ENCODE measurements around the gene CUBN. TPM values are rescaled to one million over a fixed set of nuclear protein-coding genes. Genes with fewer than 3 reads are reported as not detected.

Gene CUBN
- total RNA-seq, 1 experiment from 2014 or later: not detected

DNA sequence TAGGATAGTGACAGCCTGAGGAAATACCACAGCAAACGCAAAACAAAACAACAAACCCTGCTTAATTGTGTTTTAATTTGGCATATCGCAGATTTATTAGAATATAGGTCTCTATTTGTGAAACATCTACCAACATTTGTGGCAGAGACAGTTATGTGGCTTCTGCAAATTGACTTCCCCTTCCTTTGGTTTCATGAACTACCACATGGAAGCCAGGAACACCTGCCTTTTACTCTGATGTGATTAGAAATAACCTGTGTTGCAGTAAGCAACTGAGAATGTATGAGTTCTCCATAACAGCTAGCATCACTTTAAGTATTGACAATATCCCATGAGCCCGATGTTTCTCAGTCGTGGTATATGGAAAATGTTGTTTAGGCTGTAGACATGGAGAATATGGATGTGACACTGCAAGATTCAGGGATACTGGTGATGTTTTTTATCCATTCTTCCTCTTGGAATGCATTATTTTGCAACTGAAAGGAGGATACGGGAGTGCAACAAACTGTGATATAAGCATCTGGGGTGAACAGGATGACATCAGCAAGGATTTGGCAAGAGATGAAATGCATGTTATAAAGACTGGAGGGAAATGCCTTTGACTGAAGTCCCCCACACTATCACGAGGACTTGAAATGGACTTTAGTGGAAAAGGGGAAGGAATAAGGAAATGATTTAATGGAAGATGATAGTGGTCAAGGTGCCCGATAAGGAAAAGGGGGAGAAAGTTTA is 95.9 kb downstream of the CUBN start:
- H3K79me2 ChIP-seq (ENCODE audit: low read length): no peaks in the 10 kb centered on the region
- no peaks in the 10 kb centered on the region for H4K20me1 ChIP-seq (ENCODE audit: insufficient read depth, low read depth, low read length)
- H3K27me3 ChIP-seq (ENCODE audit: low read length): no peaks in the 10 kb centered on the region
- no peak overlapping the region for H2AFZ ChIP-seq (ENCODE audit: low read length)
- DNase-seq: no peak
- no peak overlapping the region for H3K27ac ChIP-seq (ENCODE audit: low read length)
- no peaks in the 10 kb centered on the region for H3K36me3 ChIP-seq (ENCODE audit: insufficient read depth, low read length)
- H3K4me2 ChIP-seq (ENCODE audit: low read depth, low read length, poor library complexity, severe bottlenecking): no peak overlapping the region
- H3K9ac ChIP-seq (ENCODE audit: low read length): no peak overlapping the region
- H3K4me3 ChIP-seq (ENCODE audit: low read length): no peak overlapping the region
- no peaks in the 10 kb centered on the region for H3K9me2 ChIP-seq (replicated peaks; ENCODE audit: insufficient read depth, low read length)
- H3K4me1 ChIP-seq (ENCODE audit: low read length): no peaks in the 10 kb centered on the region
- H3K9me3 ChIP-seq (ENCODE audit: low read length): no peaks in the 10 kb centered on the region

DNA sequence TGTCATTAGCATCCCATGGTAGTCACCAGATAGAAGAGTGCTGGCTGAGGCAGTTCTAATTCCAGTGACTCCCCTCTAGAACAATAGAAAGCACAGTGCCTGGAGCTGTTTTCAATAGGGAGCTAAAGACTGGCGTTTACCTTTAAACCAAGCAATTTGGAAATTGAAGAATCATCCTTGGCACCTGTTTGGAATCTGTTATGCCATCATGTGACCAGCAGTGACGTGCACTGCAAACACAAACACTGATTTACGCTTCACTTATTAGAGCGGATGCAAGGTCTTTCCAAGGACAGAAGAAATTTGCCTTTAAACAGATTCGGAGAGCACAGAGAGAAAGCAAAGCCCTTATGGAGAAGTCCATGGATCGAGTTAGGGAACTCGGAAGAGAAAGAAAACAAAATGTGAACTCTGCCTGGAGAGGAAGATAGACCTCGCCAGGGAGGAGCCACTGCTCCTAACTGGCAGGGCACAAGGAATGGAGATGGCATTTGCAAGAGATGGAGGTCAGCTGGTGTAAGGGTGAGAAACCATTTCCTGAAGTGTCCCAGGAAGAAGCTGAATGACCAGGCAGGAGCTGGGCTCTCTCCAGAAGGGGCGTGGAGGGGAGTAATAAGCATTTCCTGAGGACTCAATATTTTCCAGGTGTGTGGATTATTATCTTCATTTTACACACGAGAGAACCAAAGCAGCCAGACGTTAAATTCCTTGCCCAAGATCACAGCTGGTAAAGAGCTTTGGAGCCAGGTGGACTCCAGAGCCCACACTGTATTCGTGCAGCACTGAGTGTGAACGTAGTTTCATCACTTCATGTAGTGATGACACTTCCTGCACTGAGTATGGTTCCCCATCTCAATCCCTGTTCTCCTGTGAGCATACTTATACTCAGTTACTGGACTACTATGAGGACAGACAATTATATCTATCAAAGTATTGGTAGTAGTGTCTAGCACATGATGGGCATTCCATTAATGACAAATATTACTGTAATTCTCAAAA is 97.7 kb downstream of the CUBN start:
- no peak overlapping the region for H3K4me2 ChIP-seq (ENCODE audit: low read depth, low read length, poor library complexity, severe bottlenecking)
- H2AFZ ChIP-seq (ENCODE audit: low read length): no peak overlapping the region
- H3K4me1 ChIP-seq (ENCODE audit: low read length): no peaks in the 10 kb centered on the region

DNA sequence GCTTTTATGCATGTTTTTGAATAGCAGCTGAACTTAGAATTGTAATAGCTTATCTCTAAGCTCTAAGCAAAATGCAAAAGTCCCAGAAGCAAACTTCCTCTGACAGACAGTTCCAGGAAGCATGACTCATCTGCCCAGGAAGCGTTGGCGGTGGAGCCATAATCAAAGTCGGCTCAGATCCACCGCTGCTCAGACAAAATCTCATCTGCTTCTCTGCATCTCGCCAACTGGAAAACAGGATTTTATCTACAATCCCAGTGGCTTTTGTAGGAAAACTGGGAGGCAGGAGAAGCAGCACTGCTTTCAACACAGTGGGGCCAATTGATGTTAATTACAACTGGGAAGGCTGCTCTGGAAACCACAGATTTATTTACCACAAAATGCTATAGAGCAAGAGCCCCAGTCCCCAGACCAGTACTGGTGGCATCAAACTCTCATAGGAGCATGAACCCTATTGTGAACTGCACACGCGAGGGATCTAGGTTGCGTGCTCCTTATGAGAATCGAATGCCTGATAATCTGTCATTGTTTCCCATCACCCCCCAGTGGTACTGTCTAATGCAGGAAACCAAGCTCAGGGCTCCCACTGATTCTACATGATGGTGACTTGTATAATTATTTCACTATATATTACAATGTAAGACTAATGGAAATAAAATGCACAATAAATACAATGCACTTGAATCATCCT is 99.9 kb downstream of the CUBN start:
- no peaks in the 10 kb centered on the region for H3K9me3 ChIP-seq (ENCODE audit: low read length)
- H3K4me2 ChIP-seq (ENCODE audit: low read depth, low read length, poor library complexity, severe bottlenecking): no peak overlapping the region
- no peak overlapping the region for H3K27ac ChIP-seq (ENCODE audit: low read length)
- no peaks in the 10 kb centered on the region for H3K4me1 ChIP-seq (ENCODE audit: low read length)
- H3K9ac ChIP-seq (ENCODE audit: low read length): no peak overlapping the region
- H4K20me1 ChIP-seq (ENCODE audit: insufficient read depth, low read depth, low read length): no peaks in the 10 kb centered on the region
- no peak for DNase-seq
- H2AFZ ChIP-seq (ENCODE audit: low read length): no peak overlapping the region
- no peaks in the 10 kb centered on the region for H3K9me2 ChIP-seq (replicated peaks; ENCODE audit: insufficient read depth, low read length)
- H3K79me2 ChIP-seq (ENCODE audit: low read length): no peaks in the 10 kb centered on the region
- no peaks in the 10 kb centered on the region for H3K27me3 ChIP-seq (ENCODE audit: low read length)
- no peaks in the 10 kb centered on the region for H3K36me3 ChIP-seq (ENCODE audit: insufficient read depth, low read length)
- no peak overlapping the region for H3K4me3 ChIP-seq (ENCODE audit: low read length)

More for the DNA sequence above, 97.7 kb downstream of the CUBN start:
- Histone ChIP-seq H3K9me3 (ENCODE audit: low read length) (no peaks in the 10 kb centered on the region), H3K9ac (ENCODE audit: low read length) (no peak overlapping the region), H4K20me1 (ENCODE audit: insufficient read depth, low read depth, low read length) (no peaks in the 10 kb centered on the region), H3K36me3 (ENCODE audit: insufficient read depth, low read length) (no peaks in the 10 kb centered on the region), H3K27me3 (ENCODE audit: low read length) (no peaks in the 10 kb centered on the region), H3K79me2 (ENCODE audit: low read length) (no peaks in the 10 kb centered on the region), H3K27ac (ENCODE audit: low read length) (no peak overlapping the region), H3K9me2 (replicated peaks; ENCODE audit: insufficient read depth, low read length) (no peaks in the 10 kb centered on the region), H3K4me3 (ENCODE audit: low read length) (no peak overlapping the region)
- no peak for DNase-seq

DNA sequence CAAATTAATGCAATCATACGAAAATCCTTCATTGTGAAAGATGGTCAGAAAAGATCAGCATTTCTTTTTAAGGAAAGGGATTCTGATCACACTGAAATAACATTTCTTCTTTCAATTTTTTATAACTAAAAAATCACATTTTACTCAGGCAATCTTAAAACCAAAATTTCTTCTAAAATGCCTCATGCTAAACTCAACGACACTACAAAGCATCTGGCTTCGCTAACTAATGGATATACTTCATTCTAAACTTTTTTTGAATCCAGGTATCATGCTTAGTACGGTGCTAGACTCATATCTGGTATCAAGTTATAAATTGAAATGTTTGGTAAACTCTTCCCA is 100.4 kb downstream of the CUBN start:
- no peaks in the 10 kb centered on the region for H4K20me1 ChIP-seq (ENCODE audit: insufficient read depth, low read depth, low read length)
- no peaks in the 10 kb centered on the region for H3K27me3 ChIP-seq (ENCODE audit: low read length)
- H3K4me3 ChIP-seq (ENCODE audit: low read length): no peak overlapping the region
- no peak overlapping the region for H3K9ac ChIP-seq (ENCODE audit: low read length)
- H3K36me3 ChIP-seq (ENCODE audit: insufficient read depth, low read length): no peaks in the 10 kb centered on the region
- no peak for DNase-seq
- H3K9me2 ChIP-seq (replicated peaks; ENCODE audit: insufficient read depth, low read length): no peaks in the 10 kb centered on the region
- no peaks in the 10 kb centered on the region for H3K4me1 ChIP-seq (ENCODE audit: low read length)
- H2AFZ ChIP-seq (ENCODE audit: low read length): no peak overlapping the region
- H3K27ac ChIP-seq (ENCODE audit: low read length): no peak overlapping the region
- H3K9me3 ChIP-seq (ENCODE audit: low read length): no peaks in the 10 kb centered on the region
- H3K79me2 ChIP-seq (ENCODE audit: low read length): no peaks in the 10 kb centered on the region
- H3K4me2 ChIP-seq (ENCODE audit: low read depth, low read length, poor library complexity, severe bottlenecking): no peak overlapping the region

DNA sequence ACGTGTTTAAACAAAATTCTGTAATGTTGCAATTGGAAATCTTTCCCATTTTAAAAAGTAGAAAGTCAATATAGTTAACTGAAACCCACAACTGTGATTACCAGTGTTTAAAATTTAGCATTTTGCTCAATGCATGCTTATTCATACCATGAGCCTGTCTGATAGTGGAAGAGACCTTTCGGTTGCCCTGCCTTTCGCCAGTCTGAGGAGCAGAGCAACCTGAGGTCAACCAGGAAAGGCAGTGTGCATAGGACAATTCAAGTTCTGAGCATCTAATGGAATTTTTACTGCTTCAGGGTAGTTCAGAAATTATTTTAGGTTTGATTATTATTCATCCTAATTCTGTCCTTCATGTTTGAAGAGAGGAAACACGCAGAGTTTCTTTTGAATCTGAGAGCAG is 100.8 kb downstream of the CUBN start:
- no peaks in the 10 kb centered on the region for H3K9me3 ChIP-seq (ENCODE audit: low read length)
- no peaks in the 10 kb centered on the region for H3K79me2 ChIP-seq (ENCODE audit: low read length)
- no peak overlapping the region for H3K4me2 ChIP-seq (ENCODE audit: low read depth, low read length, poor library complexity, severe bottlenecking)
- no peak overlapping the region for H3K4me3 ChIP-seq (ENCODE audit: low read length)
- no peaks in the 10 kb centered on the region for H4K20me1 ChIP-seq (ENCODE audit: insufficient read depth, low read depth, low read length)
- H3K27me3 ChIP-seq (ENCODE audit: low read length): no peaks in the 10 kb centered on the region
- DNase-seq: no peak
- no peak overlapping the region for H3K27ac ChIP-seq (ENCODE audit: low read length)
- H3K9me2 ChIP-seq (replicated peaks; ENCODE audit: insufficient read depth, low read length): no peaks in the 10 kb centered on the region
- no peaks in the 10 kb centered on the region for H3K4me1 ChIP-seq (ENCODE audit: low read length)
- H3K9ac ChIP-seq (ENCODE audit: low read length): no peak overlapping the region
- H3K36me3 ChIP-seq (ENCODE audit: insufficient read depth, low read length): no peaks in the 10 kb centered on the region
- no peak overlapping the region for H2AFZ ChIP-seq (ENCODE audit: low read length)

DNA sequence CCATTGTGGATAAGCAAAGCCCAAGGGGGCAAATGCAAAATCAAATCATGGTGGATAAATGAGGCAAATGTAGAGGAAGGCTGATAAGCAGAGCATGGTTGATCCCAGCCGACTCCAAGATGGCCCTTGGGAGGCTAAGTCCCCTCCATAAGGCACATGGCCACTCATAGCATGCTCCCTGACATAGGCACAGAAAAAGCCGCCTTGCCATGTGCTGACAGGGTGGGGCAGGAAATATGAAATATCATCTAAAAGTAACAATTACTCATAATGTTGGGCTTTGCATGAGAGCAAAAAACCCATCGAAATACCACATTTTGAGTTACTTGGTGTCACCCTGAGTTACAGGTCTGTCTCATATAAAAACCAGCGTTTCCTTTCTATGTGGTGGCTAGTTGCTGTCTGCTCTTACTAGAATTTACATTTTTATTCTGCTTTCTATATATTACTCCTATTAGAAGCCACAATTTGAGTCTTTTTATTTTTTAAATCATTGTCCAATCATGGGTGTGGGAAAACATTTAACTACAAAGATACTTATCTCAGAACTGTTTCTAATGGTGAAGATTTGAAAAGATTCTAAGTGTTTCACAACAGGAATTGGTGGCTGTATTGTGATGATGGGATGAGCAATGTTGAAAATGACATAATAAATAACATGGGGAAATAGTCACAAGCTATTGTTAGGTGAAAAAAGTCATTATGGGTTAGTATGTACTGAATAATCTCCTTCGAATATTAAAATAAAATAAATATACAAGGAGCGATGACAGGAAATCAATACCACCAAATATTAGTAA is 102.7 kb downstream of the CUBN start:
- DNase-seq: no peak
- Histone ChIP-seq H2AFZ (ENCODE audit: low read length) (no peak overlapping the region), H3K79me2 (ENCODE audit: low read length) (no peaks in the 10 kb centered on the region), H3K27me3 (ENCODE audit: low read length) (no peaks in the 10 kb centered on the region), H3K4me3 (ENCODE audit: low read length) (no peak overlapping the region), H3K4me2 (ENCODE audit: low read depth, low read length, poor library complexity, severe bottlenecking) (no peak overlapping the region), H3K4me1 (ENCODE audit: low read length) (no peaks in the 10 kb centered on the region), H3K36me3 (ENCODE audit: insufficient read depth, low read length) (no peaks in the 10 kb centered on the region), H3K9me3 (ENCODE audit: low read length) (no peaks in the 10 kb centered on the region), H4K20me1 (ENCODE audit: insufficient read depth, low read depth, low read length) (no peaks in the 10 kb centered on the region), H3K9me2 (replicated peaks; ENCODE audit: insufficient read depth, low read length) (no peaks in the 10 kb centered on the region), H3K9ac (ENCODE audit: low read length) (no peak overlapping the region), H3K27ac (ENCODE audit: low read length) (no peak overlapping the region)

DNA sequence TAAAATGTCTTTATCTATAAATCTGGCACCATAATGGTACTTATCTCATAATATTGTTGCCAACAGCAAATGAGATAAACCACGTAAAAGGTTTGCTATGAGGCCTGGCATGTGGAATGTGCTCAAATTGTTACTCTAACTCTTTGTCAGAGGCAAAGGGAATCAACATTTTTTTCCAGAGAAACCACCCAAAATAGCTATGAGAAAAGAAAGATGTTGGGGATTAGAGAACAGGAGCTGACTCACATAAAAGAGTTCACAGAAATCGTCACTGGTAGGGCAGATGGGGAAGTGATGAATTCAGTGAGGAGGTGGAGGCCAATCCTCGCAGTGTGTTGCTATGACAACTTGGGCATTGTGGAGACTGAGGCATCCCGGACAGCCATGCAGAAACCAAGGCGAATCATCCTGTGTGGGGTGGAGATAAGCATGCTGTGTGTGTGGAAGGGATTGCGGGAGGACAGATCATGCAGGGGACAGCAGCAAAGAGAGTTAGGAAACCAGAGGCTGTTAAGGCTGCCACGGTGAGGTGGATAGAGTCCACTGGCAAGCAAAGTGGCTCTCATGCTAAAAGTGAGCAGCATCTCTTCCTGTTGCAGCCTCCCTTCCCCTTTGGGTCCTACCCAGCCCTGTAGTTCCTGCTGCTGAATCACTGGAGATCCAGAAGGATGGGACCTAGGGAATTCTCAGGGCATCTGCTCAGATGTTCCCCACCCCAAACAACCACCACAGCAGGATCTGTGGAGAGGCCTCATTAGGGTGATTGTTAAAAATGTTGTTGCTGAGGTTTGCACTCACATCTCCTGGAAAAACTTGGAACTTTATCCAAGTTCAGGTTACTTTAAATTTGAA is 103.9 kb downstream of the CUBN start:
- H3K9me3 ChIP-seq (ENCODE audit: low read length): no peaks in the 10 kb centered on the region
- H3K9me2 ChIP-seq (replicated peaks; ENCODE audit: insufficient read depth, low read length): no peaks in the 10 kb centered on the region
- no peak overlapping the region for H3K9ac ChIP-seq (ENCODE audit: low read length)
- H4K20me1 ChIP-seq (ENCODE audit: insufficient read depth, low read depth, low read length): no peaks in the 10 kb centered on the region
- no peak overlapping the region for H3K27ac ChIP-seq (ENCODE audit: low read length)
- DNase-seq: no peak
- H3K79me2 ChIP-seq (ENCODE audit: low read length): no peaks in the 10 kb centered on the region
- no peak overlapping the region for H3K4me2 ChIP-seq (ENCODE audit: low read depth, low read length, poor library complexity, severe bottlenecking)
- H3K27me3 ChIP-seq (ENCODE audit: low read length): no peaks in the 10 kb centered on the region
- no peaks in the 10 kb centered on the region for H3K4me1 ChIP-seq (ENCODE audit: low read length)
- H3K36me3 ChIP-seq (ENCODE audit: insufficient read depth, low read length): no peaks in the 10 kb centered on the region
- no peak overlapping the region for H2AFZ ChIP-seq (ENCODE audit: low read length)
- no peak overlapping the region for H3K4me3 ChIP-seq (ENCODE audit: low read length)
